Left ventricle myocardium superior (tissue), 1 donor: Measurements from ENCODE around the gene HSPA1L. TPM values are rescaled to one million over a fixed set of nuclear protein-coding genes. Genes with fewer than 3 reads are reported as not detected.

ENCODE experiments used
- ATAC-seq: fragments of 200-7000 bp; cut with Tn5 transposase; one replicate; pipeline ENCODE4 v1.9.1; 2020; ENCODE audit warnings: mild to moderate bottlenecking, moderate library complexity
- DNase-seq: peaks from one replicate; pipeline ENCODE4 v3.0.0-alpha.2; 2020
- intact Hi-C: fragments of 100-400 bp; cut with micrococcal nuclease; formaldehyde crosslinking; loops from one replicate; pipeline ENCODE4 v1.11.0; 2022
- total RNA-seq: library from RNA; stranded (reverse); fragmentation: NEBNext Ultra II Directional; extraction: Animal tissue kit (Norgen Biotek cat#: 25700); gene quantifications from one replicate; pipeline ENCODE4 v1.2.1, GENCODE V29; 2021
- donor health status: DM: no; HTN: yes; CAD: no; lungs with severe emphysema.

Gene HSPA1L
- total RNA-seq, 1 donor from 2014 or later, result 2.0 TPM

DNA sequence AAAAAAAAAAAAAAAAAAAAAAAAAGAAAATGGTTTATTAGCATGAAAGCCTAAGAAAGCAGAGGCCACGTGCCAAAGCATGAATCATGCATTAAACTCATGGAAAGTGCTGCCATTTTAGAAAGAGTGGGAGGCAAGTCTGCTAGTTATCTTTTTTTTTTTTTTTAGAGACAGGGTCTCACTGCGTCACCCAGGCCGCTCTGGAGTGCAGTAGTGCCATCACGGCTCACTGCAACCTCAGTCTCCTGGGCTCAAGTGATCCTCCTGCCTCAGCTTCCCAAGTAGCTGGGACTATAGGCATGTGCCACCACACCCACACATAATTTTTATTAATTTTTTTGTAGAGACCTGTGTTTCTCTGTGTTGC is 43.1 kb downstream of the HSPA1L start:
- ATAC-seq, result no peak
- DNase-seq, result no peak
- intact Hi-C loops, result no loop called here

DNA sequence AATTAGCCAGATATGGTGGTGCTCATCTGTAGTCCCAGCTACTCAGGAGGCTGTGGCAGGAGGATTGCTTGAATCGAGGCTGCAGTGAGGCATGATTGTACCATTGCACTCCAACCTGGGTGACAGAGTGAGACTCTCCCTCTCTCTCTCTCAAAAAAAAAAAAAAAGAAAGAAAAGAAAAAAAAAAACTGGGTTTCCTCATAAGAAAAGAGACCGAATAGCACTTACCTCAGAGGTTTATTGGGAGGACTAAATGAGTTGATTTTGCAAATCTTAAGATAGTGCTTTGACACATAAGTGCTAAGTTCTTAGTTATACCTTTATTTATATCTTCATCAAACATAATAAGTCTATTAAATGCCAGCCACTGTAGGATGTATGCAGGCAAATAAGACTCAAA is 44.2 kb downstream of the HSPA1L start:
- intact Hi-C loops, result no loop called here
- DNase-seq (no peak), ATAC-seq (no peak)

DNA sequence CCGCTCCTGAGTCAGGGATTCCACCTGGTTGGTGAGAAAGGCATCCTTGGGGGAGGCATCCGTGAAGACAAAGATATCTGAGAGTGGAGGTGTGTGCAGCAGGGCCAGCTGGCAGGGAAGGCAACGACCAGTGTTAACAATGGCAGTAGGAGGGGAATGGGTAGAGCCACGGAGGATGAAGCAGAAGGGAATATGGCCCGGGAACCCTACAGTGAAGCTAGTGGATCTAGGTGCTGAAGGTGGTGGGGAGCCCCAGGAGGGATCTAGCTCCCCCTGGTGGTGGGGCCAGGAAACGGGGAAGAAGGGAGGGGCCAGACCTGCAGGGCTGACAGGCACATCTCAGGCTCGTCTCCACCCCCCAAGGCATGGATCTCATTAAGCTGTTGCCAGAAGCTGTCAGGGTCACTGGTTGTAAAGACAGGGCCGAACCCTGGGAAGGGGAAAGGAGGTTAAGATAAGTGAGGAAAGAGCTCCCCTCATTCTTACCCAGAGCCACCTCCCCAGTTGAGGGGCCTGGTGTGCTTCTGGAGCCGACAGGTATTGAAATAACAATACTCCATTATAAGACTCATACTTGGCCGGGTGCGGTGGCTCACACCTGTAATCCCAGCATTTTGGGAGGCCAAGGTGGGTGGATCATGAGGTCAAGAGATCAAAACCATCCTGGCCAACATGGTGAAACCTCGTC is 45.3 kb downstream of the HSPA1L start:
- DNase-seq, result peak; percentile 78
- ATAC-seq, result peak; percentile 65
- intact Hi-C loops, result no loop called here

DNA sequence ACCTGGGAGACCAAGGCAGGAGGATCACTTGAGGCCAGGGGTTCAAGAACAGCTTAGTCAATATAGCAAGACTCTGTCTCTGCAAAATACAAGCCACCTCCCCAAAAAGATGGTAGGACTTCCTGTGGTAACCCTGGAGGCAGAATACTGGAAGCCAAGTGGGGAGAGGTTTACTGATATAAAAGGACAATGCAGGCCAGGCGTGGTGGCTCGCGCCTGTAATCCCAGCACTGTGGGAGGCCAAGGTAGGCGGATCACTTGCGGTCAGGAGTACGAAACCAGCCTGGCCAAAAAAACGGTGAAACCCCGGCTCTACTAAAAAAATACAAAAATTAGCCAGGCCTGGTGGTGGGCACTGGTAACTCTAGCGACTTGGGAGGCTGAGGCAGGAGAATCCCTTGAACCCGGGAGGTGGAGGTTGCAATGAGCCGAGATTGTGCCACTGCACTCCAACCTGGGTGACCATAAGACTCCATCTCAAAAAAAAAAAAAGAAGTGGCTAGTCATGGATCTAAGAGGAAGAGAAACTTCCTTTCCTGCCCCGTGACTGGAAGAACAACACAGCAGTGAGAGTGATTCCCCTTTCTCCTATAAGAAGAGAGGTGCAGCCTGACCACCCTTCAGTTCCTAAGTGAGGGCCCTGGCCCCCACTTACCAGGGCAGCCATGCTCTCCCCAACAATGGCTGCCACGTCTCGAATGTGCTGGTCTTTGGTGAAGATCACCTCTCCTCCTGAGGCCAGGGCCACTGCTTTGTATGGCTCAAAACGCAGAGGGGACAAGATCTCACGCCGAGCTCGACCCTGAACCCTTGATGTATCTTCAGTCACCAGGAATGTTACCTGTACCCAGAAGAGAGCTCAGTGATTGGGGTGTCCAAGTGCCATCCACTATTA is 46.5 kb downstream of the HSPA1L start:
- intact Hi-C loops, result no loop called here
- ATAC-seq (peak; percentile 25), DNase-seq (no peak)

DNA sequence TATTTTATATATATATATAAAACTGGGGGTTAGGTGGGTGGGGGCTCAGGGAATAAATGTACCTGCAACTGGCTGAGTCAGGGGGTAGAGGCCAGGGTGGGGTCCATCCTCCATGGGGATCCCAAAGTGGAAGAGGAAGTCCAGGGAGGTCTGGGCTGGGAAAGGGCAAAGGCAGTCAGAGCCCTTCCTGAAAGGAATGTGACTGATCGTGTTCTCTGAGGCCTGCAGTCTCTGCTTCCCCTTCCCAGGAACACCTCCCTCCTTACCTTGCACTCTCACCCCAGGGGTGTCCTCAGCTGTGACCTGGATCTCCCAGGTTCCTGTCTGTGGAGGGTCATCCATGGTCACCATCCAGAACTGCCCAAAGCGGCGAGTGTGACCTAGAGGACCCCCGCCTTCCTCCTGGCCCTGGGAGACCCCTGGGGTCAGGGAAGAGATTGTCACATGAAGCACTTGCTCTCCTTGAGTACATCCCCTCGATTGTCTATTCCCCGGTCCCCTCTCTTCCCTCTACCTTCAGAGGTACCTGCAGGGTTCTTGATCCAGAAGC is 47.9 kb downstream of the HSPA1L start:
- DNase-seq (no peak), ATAC-seq (no peak)
- intact Hi-C loops, result no loop called here

DNA sequence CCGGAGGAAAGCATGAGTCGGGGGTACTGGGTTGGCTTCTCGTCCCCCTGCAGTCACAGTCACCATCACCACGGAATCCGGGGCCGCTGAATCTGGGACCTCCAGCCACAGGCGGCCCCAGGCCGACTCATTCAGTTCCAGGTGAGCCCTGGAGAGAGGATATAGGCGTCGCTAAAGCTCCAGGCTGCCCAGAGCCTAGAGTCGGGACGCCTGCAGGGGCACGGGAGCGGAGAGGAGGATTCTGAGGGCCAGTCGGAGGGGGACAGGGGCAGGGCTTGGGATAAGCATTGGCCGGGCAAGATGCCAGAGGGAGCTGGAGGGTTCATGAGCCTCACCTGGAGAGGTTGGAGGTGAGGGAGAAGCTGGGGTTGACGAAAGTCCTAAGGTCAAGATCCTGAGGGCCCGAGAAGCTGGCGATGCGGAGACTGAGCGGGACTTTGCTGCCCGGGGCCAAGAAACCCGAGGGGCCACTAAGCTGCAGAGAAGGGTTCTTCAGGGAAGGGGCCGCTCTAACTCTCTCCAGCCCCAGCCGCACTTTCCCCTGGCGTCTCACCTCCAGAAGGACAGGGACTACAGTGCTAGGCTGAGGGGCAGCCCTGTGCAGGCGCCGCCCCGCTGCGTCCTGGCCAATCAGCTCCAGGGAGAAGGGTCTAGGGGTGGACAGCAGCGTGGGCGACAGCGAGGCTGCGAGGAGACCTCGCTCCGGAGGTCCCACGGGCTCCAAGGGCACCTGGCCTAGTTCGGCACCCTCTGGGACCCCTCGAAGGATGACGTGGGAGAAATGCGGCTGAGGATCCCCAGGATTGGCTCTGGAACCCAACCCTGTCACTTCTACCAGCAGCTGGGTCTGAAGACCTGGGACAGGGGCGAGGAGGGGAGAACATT is 48.9 kb downstream of the HSPA1L start:
- intact Hi-C loops, result no loop called here
- peak; percentile 58 for ATAC-seq
- peak; percentile 55 for DNase-seq

DNA sequence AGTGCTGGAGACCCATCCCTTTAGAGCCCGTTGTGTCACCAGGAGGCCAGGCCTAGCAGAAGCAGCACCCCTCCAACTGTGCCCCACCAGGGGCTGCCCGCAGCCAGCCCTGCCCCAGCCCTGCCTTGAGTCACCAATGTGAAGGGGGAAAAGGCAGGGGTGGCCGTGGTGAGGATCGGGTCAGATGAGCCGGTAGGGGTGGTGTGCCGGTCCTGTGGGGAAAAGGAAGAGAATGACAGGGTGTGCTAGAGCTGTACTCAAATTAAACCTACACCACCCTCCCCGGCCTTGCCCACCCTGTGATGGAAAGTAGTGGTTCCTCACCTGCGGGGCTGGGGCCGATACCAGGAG is 49.5 kb downstream of the HSPA1L start:
- ATAC-seq (no peak), DNase-seq (no peak)
- intact Hi-C loops, result no loop called here

DNA sequence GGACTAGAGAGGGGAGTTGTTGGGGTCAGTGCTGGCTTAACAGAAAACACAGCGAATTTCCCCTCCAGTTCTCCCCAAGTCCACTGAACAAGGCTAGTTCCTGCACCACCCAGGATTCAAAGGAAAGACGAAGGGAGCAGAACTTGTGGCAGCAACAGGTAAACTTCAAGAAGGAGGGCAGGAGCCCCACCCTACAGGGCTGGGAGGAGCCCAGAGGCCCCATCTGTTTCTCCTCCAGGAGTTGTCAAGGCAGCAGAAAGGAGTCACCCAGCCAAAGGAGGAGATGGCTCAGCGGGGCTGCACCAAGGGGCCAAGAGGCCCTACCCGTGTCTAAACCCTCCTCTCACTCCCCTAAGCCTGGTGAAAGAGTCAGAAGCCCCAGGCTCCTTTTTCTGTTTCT is 50.9 kb downstream of the HSPA1L start:
- intact Hi-C loops, result no loop called here
- ATAC-seq, result no peak
- DNase-seq, result no peak

DNA sequence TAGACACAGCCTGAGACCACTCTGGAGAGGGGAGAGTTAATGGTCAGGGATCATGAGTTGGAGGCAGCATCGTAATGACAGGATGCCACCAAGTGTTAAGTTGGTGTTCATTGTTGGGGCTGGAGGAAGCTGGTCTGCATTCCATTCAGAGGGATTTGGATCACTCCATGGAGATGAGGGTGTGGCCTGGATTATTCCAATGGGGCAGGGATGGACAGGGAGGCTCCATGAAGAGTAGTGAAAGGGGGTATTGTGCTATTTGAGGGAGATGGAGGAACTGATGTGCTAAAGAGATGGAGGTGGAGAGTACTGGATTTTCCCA is 51.5 kb downstream of the HSPA1L start:
- intact Hi-C loops, result no loop called here
- ATAC-seq, result peak; percentile 39
- DNase-seq, result no peak

DNA sequence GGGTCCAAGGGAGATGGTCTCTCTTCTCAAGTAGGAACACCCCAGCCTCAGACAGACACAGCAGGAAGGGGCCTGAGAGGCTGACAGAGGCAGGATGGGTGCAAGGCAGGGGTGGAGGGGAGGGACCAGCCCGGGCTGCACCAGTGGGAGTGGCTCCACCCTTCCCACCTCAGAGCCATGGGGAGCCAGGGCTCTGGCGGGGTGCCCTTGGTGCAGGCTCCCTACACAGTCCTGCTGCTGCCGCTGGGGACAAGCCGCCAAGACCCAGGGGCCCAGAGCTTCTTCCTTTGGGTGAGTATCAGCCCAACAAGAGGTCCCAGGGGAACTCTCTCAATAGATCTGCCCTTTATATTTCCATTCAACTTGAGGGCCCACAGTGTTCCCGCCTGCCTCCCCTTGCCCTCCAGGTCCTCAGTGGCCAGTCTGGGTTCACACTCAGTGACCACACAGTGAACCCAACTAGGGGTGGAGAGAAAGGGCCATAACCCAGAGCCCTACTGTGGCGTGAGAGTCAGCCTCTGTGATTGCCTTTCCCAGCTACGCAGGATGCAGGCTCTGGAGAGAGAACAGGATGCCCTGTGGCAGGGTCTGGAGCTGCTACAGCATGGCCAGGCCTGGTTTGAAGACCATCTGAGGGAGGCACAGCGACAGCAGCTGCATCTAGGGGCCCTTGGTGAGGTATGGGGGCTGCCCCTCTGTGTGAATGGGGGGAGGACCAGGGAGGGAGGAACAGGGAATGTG is 52.0 kb downstream of the HSPA1L start:
- intact Hi-C loops, result no loop called here
- no peak for DNase-seq
- no peak for ATAC-seq

DNA sequence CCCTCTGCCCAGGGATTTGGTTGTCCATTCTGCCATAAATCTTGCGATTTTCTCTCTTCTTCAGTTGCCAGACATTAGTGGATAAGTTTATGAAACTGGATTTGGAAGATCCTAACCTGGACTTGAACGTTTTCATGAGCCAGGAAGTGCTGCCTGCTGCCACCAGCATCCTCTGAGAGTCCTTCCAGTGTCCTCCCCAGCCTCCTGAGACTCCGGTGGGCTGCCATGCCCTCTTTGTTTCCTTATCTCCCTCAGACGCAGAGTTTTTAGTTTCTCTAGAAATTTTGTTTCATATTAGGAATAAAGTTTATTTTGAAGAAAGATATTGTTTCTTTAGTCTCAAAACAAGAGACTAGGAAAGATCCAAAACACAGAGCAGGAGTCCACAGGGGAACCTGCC is 52.7 kb downstream of the HSPA1L start, which contains the start of gene SAPCD1:
TSS of gene SAPCD1 (plus strand) at position 301 of the 400 bp plus-strand sequence. CDS start 399 bp downstream, outside the sequence.
- no peak for DNase-seq
- ATAC-seq, result no peak
- intact Hi-C loops, result no loop called here

DNA sequence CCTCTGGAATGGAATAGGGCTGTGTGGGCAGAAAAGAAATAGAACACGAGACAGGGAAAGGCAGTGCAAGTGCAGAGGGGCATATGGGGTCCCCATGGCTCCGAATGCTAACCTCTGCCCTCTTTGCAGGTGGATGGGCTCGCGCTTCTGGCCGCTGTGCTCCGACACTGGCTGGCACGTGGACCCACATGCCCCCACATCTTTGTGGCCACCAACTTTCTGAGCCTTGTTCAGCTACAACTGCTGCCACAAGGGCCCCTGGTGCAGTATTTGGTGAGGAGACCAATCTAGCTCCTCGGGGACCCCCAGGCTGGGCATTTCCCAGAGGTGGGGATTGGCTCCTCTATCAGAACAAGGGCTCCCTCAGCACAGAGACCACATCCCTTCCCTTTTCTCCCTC is 53.7 kb downstream of the HSPA1L start:
- DNase-seq (no peak), ATAC-seq (no peak)
- intact Hi-C loops, result no loop called here

DNA sequence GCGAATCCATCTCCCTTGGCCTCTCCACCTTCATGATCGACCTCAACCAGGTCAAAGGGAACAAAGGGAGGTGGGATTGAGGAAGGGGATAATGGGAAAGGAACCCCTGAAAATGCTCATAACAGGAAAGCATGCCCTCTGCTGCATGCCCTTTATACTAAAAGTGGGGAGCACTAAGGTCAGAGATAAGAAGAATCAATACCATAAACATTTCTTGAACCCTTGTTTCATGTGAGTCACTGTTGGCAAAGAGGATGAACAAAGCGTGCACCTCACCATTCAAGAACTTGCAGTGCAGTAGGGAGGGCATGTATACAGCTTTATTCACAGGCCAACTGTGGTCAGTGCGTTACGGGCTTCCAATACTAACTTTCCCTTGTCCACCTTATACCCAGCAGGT is 54.3 kb downstream of the HSPA1L start:
- ATAC-seq (no peak), DNase-seq (no peak)
- intact Hi-C loops, result no loop called here

Other genes with a start within 250 kb of the HSPA1L start
- not detected for gene LTA, start 243.0 kb downstream of the HSPA1L start, total RNA-seq
- gene TNF, start 239.7 kb downstream of the HSPA1L start, total RNA-seq, result 0.35 TPM
- 0.40 TPM for gene LTB, start 232.9 kb downstream of the HSPA1L start, total RNA-seq
- 6.9 TPM for gene LST1, start 229.0 kb downstream of the HSPA1L start, total RNA-seq
- not detected for gene NCR3, start 222.3 kb downstream of the HSPA1L start, total RNA-seq
- 15.5 TPM for gene AIF1, start 200.0 kb downstream of the HSPA1L start, total RNA-seq
- gene PRRC2A, start 194.6 kb downstream of the HSPA1L start, total RNA-seq, result 76.9 TPM
- 283 TPM for gene BAG6, start 162.6 kb downstream of the HSPA1L start, total RNA-seq
- 2.4 TPM for gene APOM, start 159.4 kb downstream of the HSPA1L start, total RNA-seq
- gene C6orf47, start 154.5 kb downstream of the HSPA1L start, total RNA-seq, result 18.6 TPM
- gene GPANK1, start 150.3 kb downstream of the HSPA1L start, total RNA-seq, result 19.2 TPM
- 111 TPM for gene CSNK2B, start 149.2 kb downstream of the HSPA1L start, total RNA-seq
- gene LY6G5B, start 145.3 kb downstream of the HSPA1L start, total RNA-seq, result 3.9 TPM
- gene LY6G5C, start 134.2 kb downstream of the HSPA1L start, total RNA-seq, result 1.8 TPM
- gene ABHD16A, start 112.0 kb downstream of the HSPA1L start, total RNA-seq, result 29.0 TPM
- gene LY6G6F, start 108.4 kb downstream of the HSPA1L start, total RNA-seq, result not detected
- not detected for gene LY6G6D, start 99.9 kb downstream of the HSPA1L start, total RNA-seq
- gene LY6G6C, start 93.5 kb downstream of the HSPA1L start, total RNA-seq, result not detected
- 0.52 TPM for gene MPIG6B, start 91.9 kb downstream of the HSPA1L start, total RNA-seq
- 27.6 TPM for gene DDAH2, start 86.0 kb downstream of the HSPA1L start, total RNA-seq
- gene CLIC1, start 78.8 kb downstream of the HSPA1L start, total RNA-seq, result 77.4 TPM
- 1.3 TPM for gene MSH5, start 75.3 kb downstream of the HSPA1L start, total RNA-seq
- 0.47 TPM for gene SAPCD1, start 52.6 kb downstream of the HSPA1L start, total RNA-seq
- gene VWA7, start 38.0 kb downstream of the HSPA1L start, total RNA-seq, result 12.8 TPM
- 22.5 TPM for gene VARS1, start 19.5 kb downstream of the HSPA1L start, total RNA-seq
- 20.1 TPM for gene LSM2, start 8.3 kb downstream of the HSPA1L start, total RNA-seq
- 341 TPM for gene HSPA1A, start 260 bp upstream of the HSPA1L start, total RNA-seq
- 233 TPM for gene HSPA1B, start 12.5 kb upstream of the HSPA1L start, total RNA-seq
- 24.9 TPM for gene NEU1, start 47.5 kb upstream of the HSPA1L start, total RNA-seq
- gene SLC44A4, start 63.7 kb upstream of the HSPA1L start, total RNA-seq, result not detected
- 17.1 TPM for gene EHMT2, start 82.4 kb upstream of the HSPA1L start, total RNA-seq
- gene ZBTB12, start 86.8 kb upstream of the HSPA1L start, total RNA-seq, result 3.3 TPM
- 5.8 TPM for gene C2, start 112.4 kb upstream of the HSPA1L start, total RNA-seq
- 39.6 TPM for gene CFB, start 130.8 kb upstream of the HSPA1L start, total RNA-seq
- gene NELFE, start 143.7 kb upstream of the HSPA1L start, total RNA-seq, result 42.0 TPM
- 31.5 TPM for gene SKIC2, start 143.9 kb upstream of the HSPA1L start, total RNA-seq
- gene DXO, start 156.9 kb upstream of the HSPA1L start, total RNA-seq, result 11.5 TPM
- gene C4A, start 166.8 kb upstream of the HSPA1L start, total RNA-seq, result 96.3 TPM
- gene C4B, start 199.5 kb upstream of the HSPA1L start, total RNA-seq, result 84.0 TPM
- gene CYP21A2, start 223.1 kb upstream of the HSPA1L start, total RNA-seq, result 0.52 TPM